SH-SY5Y (cell line): ENCODE data around the gene TMEM109.

Experiments
- GATA2 ChIP-seq: IDR thresholded peaks from 2 replicates; pipeline ENCODE4 v1.6.1; 2011; ENCODE audit warnings: mild to moderate bottlenecking, low read depth, low read length
- GATA3 ChIP-seq: IDR thresholded peaks from 2 replicates; pipeline ENCODE4 v1.6.1; 2011; ENCODE audit warnings: low read depth, mild to moderate bottlenecking, low read length, moderate library complexity

TMEM109 gene

GRCh38 chr11:60912851-60913528 is 968 bp upstream of the TMEM109 start:
- TF ChIP-seq GATA3 (no peak), GATA2 (no peak)

- TF ChIP-seq GATA3 (no peak), GATA2 (no peak)
Measured at GRCh38 chr11:60914633-60915247, 782 bp downstream of the TMEM109 start.

GRCh38 chr11:60915248-60915914 is 1.4 kb downstream of the TMEM109 start:
- TF ChIP-seq GATA3 (no peak), GATA2 (no peak)

- TF ChIP-seq GATA2: no peak
- TF ChIP-seq GATA3: no peak
Measured at GRCh38 chr11:60916669-60917206, 2.8 kb downstream of the TMEM109 start.

GRCh38 chr11:60917267-60917666 is 3.3 kb downstream of the TMEM109 start:
- TF ChIP-seq GATA3 (no peak), GATA2 (no peak)

GRCh38 chr11:60918251-60918938 is 4.4 kb downstream of the TMEM109 start:
- TF ChIP-seq GATA3 (no peak), GATA2 (no peak)

- no peak for TF ChIP-seq GATA3
- no peak for TF ChIP-seq GATA2
Measured at GRCh38 chr11:60918939-60919265, 4.9 kb downstream of the TMEM109 start.

- TF ChIP-seq GATA3 (no peak), GATA2 (no peak)
Measured at GRCh38 chr11:60919320-60919719, 5.4 kb downstream of the TMEM109 start.

- TF ChIP-seq GATA2 (no peak), GATA3 (no peak)
Measured at GRCh38 chr11:60919956-60920355, 6.0 kb downstream of the TMEM109 start.

- TF ChIP-seq GATA3 (no peak), GATA2 (no peak)
Measured at GRCh38 chr11:60921259-60921658, 7.3 kb downstream of the TMEM109 start.

GRCh38 chr11:60921777-60922335 is 7.9 kb downstream of the TMEM109 start:
- no peak for TF ChIP-seq GATA2
- no peak for TF ChIP-seq GATA3

GRCh38 chr11:60922906-60923305 is 8.9 kb downstream of the TMEM109 start:
- TF ChIP-seq GATA2 (no peak), GATA3 (no peak)

- no peak for TF ChIP-seq GATA2
- no peak for TF ChIP-seq GATA3
Measured at GRCh38 chr11:60923326-60923725, 9.4 kb downstream of the TMEM109 start.

GRCh38 chr11:60923800-60924109 is 9.8 kb downstream of the TMEM109 start:
- TF ChIP-seq GATA2: no peak
- no peak for TF ChIP-seq GATA3
